ENCODE results near the gene SLC9C1. TPM values are rescaled to one million over a fixed set of nuclear protein-coding genes. Genes with fewer than 3 reads are reported as not detected.

The SLC9C1 gene
- total RNA-seq, 1 donor from 2014 or later = 0.25 TPM

GRCh38 chr3:112306825-112307224 is 12.8 kb upstream of the SLC9C1 start:
- no peak for DNase-seq (ENCODE audit: low read depth)

GRCh38 chr3:112304611-112305010 is 10.6 kb upstream of the SLC9C1 start:
- peak; percentile 11 for DNase-seq (ENCODE audit: low read depth)

- peak; percentile 48 for DNase-seq (ENCODE audit: low read depth)
These were observed 9.8 kb upstream of the SLC9C1 start for GRCh38 chr3:112303764-112304325.

GRCh38 chr3:112302881-112303763 is 9.1 kb upstream of the SLC9C1 start:
- no peak for DNase-seq (ENCODE audit: low read depth)

GRCh38 chr3:112302150-112302830 is 8.3 kb upstream of the SLC9C1 start:
- no peak for DNase-seq (ENCODE audit: low read depth)

DNA sequence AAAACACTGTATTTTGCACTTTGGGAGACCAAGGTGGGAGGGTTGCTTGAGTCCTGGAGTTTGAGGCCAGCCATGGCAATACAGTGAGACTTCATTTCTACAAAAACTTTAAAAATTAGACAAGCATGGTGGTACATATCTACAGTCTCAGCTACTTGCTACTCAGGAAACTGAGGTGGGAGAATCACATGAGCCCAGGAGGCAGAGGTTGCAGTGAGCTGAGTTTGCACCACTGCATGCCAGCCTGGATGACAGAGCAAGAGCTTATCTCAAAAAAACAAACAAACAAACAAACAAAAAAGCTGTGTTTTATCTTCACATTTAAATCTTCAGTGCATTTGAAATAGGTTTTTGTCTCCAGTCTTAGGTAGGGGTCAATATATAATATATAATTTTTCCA is 4.8 kb upstream of the SLC9C1 start:
- no peak for DNase-seq (ENCODE audit: low read depth)

DNA sequence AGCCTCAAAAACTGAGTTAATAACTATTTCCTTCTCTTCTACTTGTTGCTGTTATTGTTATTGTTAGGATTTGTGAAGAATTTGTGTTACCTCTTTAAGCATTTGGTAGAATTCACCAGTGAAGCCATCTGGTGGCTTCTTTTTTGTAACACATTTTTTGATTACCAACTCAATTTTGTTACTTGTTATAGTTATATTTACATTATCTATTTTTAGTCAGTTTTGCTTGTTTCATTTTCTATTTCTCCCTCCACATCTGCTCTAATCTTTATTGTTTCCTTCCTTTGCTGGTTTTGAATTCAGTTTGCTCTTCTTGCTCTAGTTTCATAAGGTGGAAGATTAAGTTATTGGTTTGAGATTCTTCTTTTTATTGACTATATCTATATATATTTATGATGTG is 3.7 kb upstream of the SLC9C1 start:
- DNase-seq (ENCODE audit: low read depth) = no peak

DNA sequence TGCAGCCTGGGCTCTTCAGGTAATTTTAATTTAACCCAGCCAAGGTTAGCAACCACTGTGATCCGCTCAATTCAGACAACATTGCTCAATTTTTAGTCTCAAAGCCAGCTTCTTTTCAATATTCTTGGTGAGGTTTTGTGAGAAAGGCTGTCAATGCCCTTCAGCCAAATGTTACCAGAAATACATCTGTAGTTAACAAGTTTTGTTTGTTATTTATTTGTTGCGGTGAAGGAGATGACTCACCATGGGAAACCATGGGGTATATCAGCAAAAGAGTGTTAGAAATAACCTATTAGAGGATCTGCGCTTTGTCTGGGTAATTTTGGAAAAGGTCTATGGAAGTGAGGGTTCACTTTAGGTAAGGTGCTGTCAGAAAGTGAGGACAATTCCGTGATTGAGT is 5.0 kb downstream of the SLC9C1 start:
- no peak for DNase-seq (ENCODE audit: low read depth)

DNA sequence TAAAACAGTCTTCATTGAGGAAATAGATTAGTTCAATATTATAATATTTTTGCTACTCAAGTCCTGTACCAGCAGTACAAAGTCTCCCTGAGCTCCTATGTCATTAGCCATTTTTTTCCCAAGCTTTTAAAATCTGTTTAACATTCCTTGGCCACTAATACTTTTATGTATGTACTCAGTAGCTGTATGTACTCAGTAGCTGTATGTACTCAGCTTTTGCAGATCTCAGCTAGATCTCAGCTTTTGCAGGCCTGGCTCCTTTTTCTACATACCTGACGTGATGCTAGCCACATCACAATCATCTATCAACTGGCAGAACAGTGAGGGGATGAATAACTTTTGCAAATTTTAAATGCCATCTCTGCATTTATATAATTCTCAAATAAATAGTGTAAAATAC is 13.8 kb downstream of the SLC9C1 start:
- DNase-seq (ENCODE audit: low read depth) = no peak

GRCh38 chr3:112273536-112273935 is 20.5 kb downstream of the SLC9C1 start:
- DNase-seq (ENCODE audit: low read depth) = no peak

GRCh38 chr3:112261742-112262141 is 32.3 kb downstream of the SLC9C1 start:
- DNase-seq (ENCODE audit: low read depth) = peak; percentile 41

DNA sequence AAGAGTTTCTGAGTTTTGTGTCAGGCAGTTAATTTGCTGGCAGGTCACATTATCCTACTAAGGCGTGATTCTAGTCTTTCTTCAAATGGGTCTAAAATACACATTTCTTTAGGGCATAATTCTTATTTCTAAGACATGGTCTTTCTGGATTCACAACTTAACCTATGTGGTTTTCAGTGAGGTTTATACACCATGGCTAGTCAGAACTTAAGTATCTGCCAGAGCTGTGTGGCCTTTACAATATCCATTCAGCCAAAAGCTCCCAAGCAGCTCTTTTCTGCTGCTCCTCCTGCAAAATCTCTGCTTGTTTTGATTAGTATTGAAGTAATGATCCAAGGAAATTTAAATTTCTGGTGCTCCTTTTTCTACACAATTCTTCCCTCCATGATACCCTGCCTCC is 33.5 kb downstream of the SLC9C1 start:
- no peak for DNase-seq (ENCODE audit: low read depth)

DNA sequence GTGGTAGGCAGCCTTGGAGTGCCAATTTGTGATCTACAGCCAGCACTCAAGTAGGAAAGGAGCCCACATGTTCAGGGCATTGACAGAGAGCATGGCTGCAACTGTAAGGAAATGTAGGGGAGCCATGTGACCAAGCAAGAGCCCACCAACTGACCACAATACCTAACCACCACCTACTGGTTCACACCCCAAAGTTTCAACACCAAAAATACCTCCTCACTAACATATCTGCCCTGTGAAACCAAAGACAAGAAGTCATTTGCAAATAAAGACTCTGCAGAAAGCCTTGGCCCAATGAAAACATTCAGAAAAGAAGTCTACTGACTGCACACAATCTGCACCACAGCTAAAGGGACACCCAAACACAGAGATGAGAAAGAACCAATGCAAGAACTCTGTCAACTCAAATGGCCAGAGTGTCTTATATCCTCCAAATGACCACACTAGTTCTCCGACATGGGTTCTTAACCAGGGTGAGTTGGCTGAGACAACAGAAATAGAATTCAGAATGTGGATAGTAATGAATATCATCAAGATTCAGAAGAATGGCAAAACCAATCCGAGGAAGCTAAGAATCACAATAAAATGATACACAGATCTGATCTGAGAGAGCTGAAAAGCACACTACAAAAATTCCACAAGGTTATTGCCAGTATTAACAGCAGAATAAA is 40.6 kb downstream of the SLC9C1 start:
- DNase-seq (ENCODE audit: low read depth) = no peak

- DNase-seq (ENCODE audit: low read depth) = no peak
These were observed 46.1 kb downstream of the SLC9C1 start for GRCh38 chr3:112247900-112248299.

DNA sequence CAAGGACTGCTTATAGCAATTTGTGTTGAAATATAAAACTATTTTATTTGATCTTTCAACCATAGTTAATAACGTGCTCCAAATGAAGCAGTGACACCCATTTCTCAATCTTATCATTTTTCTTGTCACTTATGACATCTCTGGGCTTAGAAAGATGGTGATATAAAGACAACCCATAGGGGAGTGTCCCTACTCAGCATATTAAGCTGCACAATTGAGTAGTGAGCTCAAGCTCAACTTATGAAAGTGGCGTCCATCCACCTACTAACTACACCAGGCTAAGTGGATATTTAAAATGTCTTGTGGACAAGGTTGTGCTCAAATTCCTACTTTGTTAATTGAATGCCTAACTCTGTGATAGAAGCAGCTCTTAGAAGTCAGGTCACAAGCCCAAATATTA is 46.7 kb downstream of the SLC9C1 start:
- DNase-seq (ENCODE audit: low read depth) = no peak

- no peak for DNase-seq (ENCODE audit: low read depth)
These were observed 60.9 kb downstream of the SLC9C1 start for GRCh38 chr3:112233083-112233482.

- DNase-seq (ENCODE audit: low read depth) = no peak
These were observed 62.3 kb downstream of the SLC9C1 start for GRCh38 chr3:112231727-112232126.

DNA sequence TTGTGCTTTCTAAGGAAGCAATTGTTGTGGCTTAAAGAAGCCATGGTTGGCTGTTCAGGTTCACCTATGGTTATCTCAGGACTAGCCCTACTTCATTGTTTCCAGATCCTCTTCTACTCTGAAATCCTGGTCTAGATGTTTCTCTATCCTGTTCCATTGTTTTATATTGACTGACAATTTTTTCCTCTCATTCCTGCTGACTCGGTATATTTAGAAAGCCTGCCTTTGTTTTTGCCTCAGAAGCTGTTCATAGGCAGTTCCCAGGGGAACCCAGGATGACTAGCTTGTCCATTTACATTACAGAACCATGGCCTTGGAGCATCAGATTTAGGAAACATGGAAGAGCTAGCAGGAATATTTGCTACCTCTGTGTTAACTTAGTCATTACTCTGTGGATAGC is 64.0 kb downstream of the SLC9C1 start:
- no peak for DNase-seq (ENCODE audit: low read depth)

- DNase-seq (ENCODE audit: low read depth) = no peak
These were observed 65.2 kb downstream of the SLC9C1 start for GRCh38 chr3:112228786-112229185.

DNA sequence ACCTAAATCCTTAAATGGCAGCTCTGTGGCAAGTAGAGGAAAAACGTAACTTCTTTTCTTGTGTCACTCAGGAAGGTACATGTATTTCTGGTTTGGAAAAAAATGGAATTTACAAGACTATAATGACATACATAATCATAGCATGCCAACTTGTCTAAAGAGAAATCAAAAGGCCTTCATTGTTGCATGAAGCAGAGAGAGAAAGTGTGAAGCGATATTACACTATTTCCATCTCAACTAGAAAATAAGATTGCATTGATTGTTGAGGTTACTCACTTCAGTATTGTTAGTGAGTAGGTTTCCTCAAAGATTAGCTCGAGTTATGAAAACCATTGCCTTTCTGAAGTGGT is 93.7 kb downstream of the SLC9C1 start:
- no peak for DNase-seq (ENCODE audit: low read depth)

DNA sequence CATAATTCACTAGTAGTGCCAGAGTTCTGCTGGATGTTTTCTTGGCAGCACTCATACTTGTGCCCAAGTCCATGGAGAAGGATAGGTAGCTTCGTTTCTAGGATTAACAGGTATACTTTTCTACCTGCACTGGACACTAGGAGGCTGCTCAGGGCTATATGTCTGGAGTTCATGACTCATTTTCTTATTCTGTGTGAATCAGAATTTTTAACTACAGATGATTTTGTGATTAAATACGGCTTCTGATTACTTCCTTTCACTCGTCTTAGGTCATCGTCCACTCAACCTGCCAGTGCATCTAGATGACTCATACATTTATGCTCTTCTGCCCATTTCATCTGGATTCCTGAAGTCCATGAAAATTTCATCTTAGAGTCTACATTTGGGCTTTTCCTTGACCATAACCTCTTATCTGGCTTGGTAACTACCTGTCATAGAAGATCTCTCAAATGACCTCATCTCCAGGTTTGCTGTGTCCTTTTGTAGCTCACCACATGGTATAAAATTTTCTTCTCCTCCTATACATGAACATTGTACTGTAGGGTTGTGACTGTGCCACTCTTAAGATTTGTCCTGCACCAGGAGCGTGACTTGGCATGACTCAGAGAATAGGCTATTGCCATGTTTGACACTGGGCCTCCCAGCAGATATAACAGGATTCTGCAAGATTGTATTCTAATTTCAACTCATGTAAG is 94.2 kb downstream of the SLC9C1 start:
- peak; percentile 72 for DNase-seq (ENCODE audit: low read depth)

DNA sequence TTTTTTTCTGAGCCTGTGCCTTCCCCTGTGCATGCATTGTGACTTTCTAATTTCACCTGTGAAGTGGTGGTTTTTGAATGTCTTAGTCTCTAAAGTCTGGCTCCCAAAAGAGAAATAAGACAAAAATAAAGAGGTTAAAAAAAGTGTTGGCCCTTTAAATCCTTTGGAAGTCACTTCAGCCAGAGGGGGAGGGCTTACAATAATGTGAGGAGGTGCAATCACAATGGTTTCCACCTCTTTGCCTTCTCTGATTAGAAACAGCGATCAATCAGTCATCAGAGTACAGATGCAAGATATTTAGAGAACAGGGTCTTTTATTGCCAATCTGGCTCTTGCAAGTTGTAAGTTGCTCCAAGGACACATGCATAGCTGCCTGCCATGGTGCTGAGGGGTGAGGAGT is 96.9 kb downstream of the SLC9C1 start:
- no peak for DNase-seq (ENCODE audit: low read depth)

All from renal cortical epithelial cell (primary cell).